Spinal cord (tissue), 10 donors: ENCODE results near the gene MYOZ3. TPM values are rescaled to one million over a fixed set of nuclear protein-coding genes. Genes with fewer than 3 reads are reported as not detected.

ENCODE experiments used
- DNase-seq, 6 donors: peaks; one replicate each; pipeline versions ENCODE4 v3.0.0 to v3.0.0-alpha.2; 2013 to 2015; ENCODE audit warnings: low spot score in 6 of 6, low read depth in 4 of 6
- H3K27ac ChIP-seq: one replicate; pipeline ENCODE4 v1.5.1; 2013; ENCODE audit warnings: low read depth, low read length, control low read depth
- H3K27me3 ChIP-seq: one replicate; pipeline ENCODE4 v1.6.1; 2013; ENCODE audit warnings: low read length; ENCODE audit not compliant: control insufficient read depth, insufficient read depth
- H3K36me3 ChIP-seq: one replicate; pipeline ENCODE4 v1.6.1; 2013; ENCODE audit warnings: low read length; ENCODE audit not compliant: control insufficient read depth, insufficient read depth
- H3K4me1 ChIP-seq: one replicate; pipeline ENCODE4 v1.6.1; 2013; ENCODE audit warnings: low read length; ENCODE audit not compliant: control insufficient read depth, insufficient read depth
- H3K4me3 ChIP-seq: one replicate; pipeline ENCODE4 v1.5.1; 2013; ENCODE audit warnings: low read depth, low read length, control low read depth
- H3K9me3 ChIP-seq: one replicate; pipeline ENCODE4 v1.6.1; 2013; ENCODE audit warnings: low read length; ENCODE audit not compliant: control insufficient read depth, insufficient read depth
- WGBS: methylation state at CpG from one replicate; pipeline ENCODE4 v1.1.5; 2013; ENCODE audit warnings: missing lambda C conversion rate; ENCODE audit not compliant: insufficient coverage; 5-methylcytosine and 5-hydroxymethylcytosine counted together
- polyA plus RNA-seq, 2 donors: library from polyadenylated mRNA; unstranded; fragments of 120-200 nt; gene quantifications; one replicate each; pipeline ENCODE4 v1.2.1, GENCODE V29; 2013; ENCODE audit not compliant: insufficient read length in 2 of 2
- total RNA-seq, 2 donors: library from RNA; depleted of rRNA in 1 of 2; stranded (reverse); fragments of 120-200 nt in 1 of 2; fragments of >200 nt in 1 of 2; gene quantifications; one replicate each; pipeline versions ENCODE4 v1.2.3 to v1.2.4, GENCODE V29; 2013 to 2014
- donor health status: healthy.

MYOZ3 gene
- total and polyA plus RNA-seq, 4 donors, result 4.6 to 15.6 (median 8.5) TPM

- H3K4me1 ChIP-seq, result peaks cover 35% of the 10 kb centered on the region
- H3K9me3 ChIP-seq, result no peaks in the 10 kb centered on the region
- H3K27me3 ChIP-seq, result no peaks in the 10 kb centered on the region
- DNase-seq, result peak in 4 of 6 donors; percentile 64 to 91 (median 81)
- no peak overlapping the region for H3K27ac ChIP-seq
- no peaks in the 10 kb centered on the region for H3K36me3 ChIP-seq
- WGBS, result under 1% methylated on average over 82 of the region's 99 CpGs
- H3K4me3 ChIP-seq, result peak overlapping the region; percentile 51
Measured at GRCh38 chr5:150656191-150657132, 4.6 kb upstream of the MYOZ3 start.

- H3K4me1 ChIP-seq, result peaks cover 18% of the 10 kb centered on the region
- no peaks in the 10 kb centered on the region for H3K9me3 ChIP-seq
- no peak overlapping the region for H3K27ac ChIP-seq
- no peak overlapping the region for H3K4me3 ChIP-seq
- WGBS, result 88% methylated on average over 1 of the region's 4 CpGs
- no peaks in the 10 kb centered on the region for H3K27me3 ChIP-seq
- no peaks in the 10 kb centered on the region for H3K36me3 ChIP-seq
- no peak for DNase-seq
Measured at GRCh38 chr5:150658121-150658520, 2.9 kb upstream of the MYOZ3 start.

- Histone ChIP-seq H3K36me3 (no peaks in the 10 kb centered on the region), H3K4me1 (peaks cover 13% of the 10 kb centered on the region), H3K9me3 (no peaks in the 10 kb centered on the region), H3K27me3 (no peaks in the 10 kb centered on the region), H3K27ac (no peak overlapping the region), H3K4me3 (no peak overlapping the region)
- no peak for DNase-seq
- 56% methylated on average over 3 of the region's 3 CpGs for WGBS
Measured at GRCh38 chr5:150658699-150659265, 2.3 kb upstream of the MYOZ3 start.

- H3K4me1 ChIP-seq, result peaks cover 13% of the 10 kb centered on the region
- WGBS, result 90% methylated on average over 9 of the region's 11 CpGs
Measured at GRCh38 chr5:150659360-150660107, 1.5 kb upstream of the MYOZ3 start.

GRCh38 chr5:150660108-150660831 is 781 bp upstream of the MYOZ3 start:
- peaks cover 13% of the 10 kb centered on the region for H3K4me1 ChIP-seq
- no peak overlapping the region for H3K27ac ChIP-seq

More at GRCh38 chr5:150659360-150660107, 1.5 kb upstream of the MYOZ3 start:
- no peak overlapping the region for H3K27ac ChIP-seq
- no peak for DNase-seq
- H3K4me3 ChIP-seq, result no peak overlapping the region
- H3K9me3 ChIP-seq, result no peaks in the 10 kb centered on the region
- H3K27me3 ChIP-seq, result no peaks in the 10 kb centered on the region
- no peaks in the 10 kb centered on the region for H3K36me3 ChIP-seq

GRCh38 chr5:150661821-150662596 is 958 bp downstream of the MYOZ3 start:
- Histone ChIP-seq H3K9me3 (no peaks in the 10 kb centered on the region), H3K4me3 (no peak overlapping the region), H3K27ac (no peak overlapping the region), H3K27me3 (no peaks in the 10 kb centered on the region), H3K36me3 (no peaks in the 10 kb centered on the region), H3K4me1 (peaks cover 5% of the 10 kb centered on the region)
- no peak for DNase-seq
- WGBS, result 81% methylated on average over 9 of the region's 10 CpGs

More at GRCh38 chr5:150660108-150660831, 781 bp upstream of the MYOZ3 start:
- Histone ChIP-seq H3K4me3 (no peak overlapping the region), H3K27me3 (no peaks in the 10 kb centered on the region), H3K36me3 (no peaks in the 10 kb centered on the region), H3K9me3 (no peaks in the 10 kb centered on the region)
- peak in 1 of 6 donors; percentile 20 for DNase-seq
- WGBS, result 47% methylated on average over 4 of the region's 4 CpGs

- 80% methylated on average over 1 of the region's 4 CpGs for WGBS
- Histone ChIP-seq H3K4me3 (no peak overlapping the region), H3K36me3 (no peaks in the 10 kb centered on the region), H3K27ac (no peak overlapping the region), H3K9me3 (no peaks in the 10 kb centered on the region), H3K4me1 (no peaks in the 10 kb centered on the region), H3K27me3 (no peaks in the 10 kb centered on the region)
- no peak for DNase-seq
Measured at GRCh38 chr5:150662731-150663516, 1.9 kb downstream of the MYOZ3 start.

- no CpG with 5 or more reads among the region's 3 CpGs for WGBS
- H3K4me3 ChIP-seq, result no peak overlapping the region
- H3K4me1 ChIP-seq, result no peaks in the 10 kb centered on the region
- no peaks in the 10 kb centered on the region for H3K27me3 ChIP-seq
- DNase-seq, result no peak
- H3K27ac ChIP-seq, result no peak overlapping the region
- H3K9me3 ChIP-seq, result no peaks in the 10 kb centered on the region
- H3K36me3 ChIP-seq, result no peaks in the 10 kb centered on the region
Measured at GRCh38 chr5:150663936-150664335, 2.9 kb downstream of the MYOZ3 start.
